DMS53 (cell line): ENCODE results near the gene CACNA1H.
"Not testable (repeated sequence)": the region's sequence is repeated elsewhere in the genome, so short reads cannot be mapped to it uniquely, and the experiment has no call there.

Experiments used
- DNase-seq: peaks from one replicate; lab custom pipeline; 2025; lab: John Stamatoyannopoulos, UW

Gene CACNA1H

GRCh38 chr16:1224558-1224957 lies 71.7 kb downstream of the CACNA1H start:
- no peak for DNase-seq

DNA sequence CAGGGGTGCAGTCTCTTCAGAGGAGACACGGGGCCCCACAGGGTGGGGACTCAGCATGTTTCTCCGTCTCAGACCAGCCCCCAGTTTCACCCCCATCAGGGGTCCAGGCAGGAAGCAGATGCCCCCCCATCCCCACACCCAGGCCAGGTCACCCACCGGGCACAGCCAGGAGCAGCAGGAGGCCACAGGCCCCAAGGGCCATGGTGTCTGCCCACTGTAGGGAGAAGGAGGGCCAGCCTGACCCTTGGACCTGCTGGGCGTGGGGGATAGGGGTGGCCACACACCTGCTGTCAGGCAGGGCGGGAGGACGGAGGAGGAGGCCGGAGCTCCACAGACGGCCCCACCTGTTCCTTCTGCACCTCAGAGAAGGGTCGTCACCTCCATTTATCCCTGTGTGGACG lies 72.1 kb downstream of the CACNA1H start, which contains the start of gene TPSG1:
TPSG1 (minus strand) TSS at position 218 of the 401 bp plus-strand sequence; CDS start at position 202, 16 bp downstream.
- DNase-seq: no peak

- DNase-seq: not testable (repeated sequence)
Observed at GRCh38 chr16:1225728-1226311, 72.9 kb downstream of the CACNA1H start.

DNA sequence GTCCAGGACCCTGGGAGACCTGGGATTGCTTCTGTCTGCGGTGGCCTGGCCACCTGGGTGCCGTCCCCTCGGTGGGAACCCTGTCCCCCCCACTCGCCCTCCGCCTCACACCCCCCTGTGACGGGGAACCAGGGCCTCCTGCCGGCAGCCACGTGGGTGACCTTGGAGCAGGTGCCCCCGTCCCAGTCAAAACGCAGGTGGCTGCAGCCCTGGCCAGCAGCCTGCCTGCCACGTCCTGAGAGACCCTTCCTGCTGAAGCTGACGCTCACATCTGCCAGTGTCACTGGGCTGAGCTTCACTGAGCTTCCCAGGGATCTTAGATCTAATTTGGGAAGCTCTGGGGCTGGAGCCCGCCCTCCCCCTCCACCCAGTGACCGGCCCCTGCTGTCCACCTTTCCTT lies 73.8 kb downstream of the CACNA1H start:
- not testable (repeated sequence) for DNase-seq

DNA sequence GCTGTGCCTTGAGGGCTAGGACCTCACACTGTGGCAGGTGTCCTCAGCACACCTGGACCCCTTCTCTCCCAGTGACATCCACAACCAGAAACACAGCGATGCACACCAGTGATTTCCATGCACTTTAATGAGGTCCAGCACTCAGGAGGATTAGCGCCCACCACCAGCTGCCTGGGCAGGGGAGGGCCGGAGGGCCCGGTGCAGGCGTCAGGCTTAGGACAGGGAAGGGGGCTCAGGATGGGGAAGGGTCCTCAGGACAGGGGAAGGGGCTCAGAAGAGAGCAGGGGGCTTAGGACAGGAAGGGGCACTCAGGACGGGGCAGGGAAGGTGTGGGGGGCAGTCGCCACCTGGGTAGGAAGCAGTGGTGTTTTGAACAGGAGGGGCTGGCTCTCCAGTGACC lies 75.3 kb downstream of the CACNA1H start:
- not testable (repeated sequence) for DNase-seq

GRCh38 chr16:1229476-1229875 lies 76.6 kb downstream of the CACNA1H start:
- not testable (repeated sequence) for DNase-seq

DNA sequence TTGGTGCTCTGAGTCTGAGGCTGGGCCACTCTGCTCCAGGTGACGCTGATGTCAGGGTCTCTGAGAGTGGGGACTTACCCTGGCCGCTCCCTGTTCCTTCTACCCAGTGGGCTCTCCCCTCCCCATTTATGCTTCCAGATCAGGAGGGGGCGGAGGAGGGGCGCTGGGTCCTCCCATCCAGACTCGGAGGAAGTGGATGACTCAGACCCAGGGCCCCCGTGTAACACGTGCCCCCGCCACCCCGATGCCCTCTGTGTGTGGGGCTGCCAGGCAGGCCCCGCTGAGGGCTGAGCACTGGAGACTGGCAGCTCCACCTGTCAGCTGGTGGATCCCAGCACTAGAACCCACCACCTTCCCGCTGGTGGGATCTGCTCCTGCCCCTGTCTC lies 77.2 kb downstream of the CACNA1H start, which contains the start of gene TPSB2:
TPSB2 (minus strand) TSS at position 101 of the 387 bp plus-strand sequence. CDS start 233 bp downstream, outside the sequence.
- not testable (repeated sequence) for DNase-seq

- not testable (repeated sequence) for DNase-seq
Observed at GRCh38 chr16:1230471-1231212, 77.7 kb downstream of the CACNA1H start.

GRCh38 chr16:1231301-1231700 lies 78.4 kb downstream of the CACNA1H start:
- not testable (repeated sequence) for DNase-seq

DNA sequence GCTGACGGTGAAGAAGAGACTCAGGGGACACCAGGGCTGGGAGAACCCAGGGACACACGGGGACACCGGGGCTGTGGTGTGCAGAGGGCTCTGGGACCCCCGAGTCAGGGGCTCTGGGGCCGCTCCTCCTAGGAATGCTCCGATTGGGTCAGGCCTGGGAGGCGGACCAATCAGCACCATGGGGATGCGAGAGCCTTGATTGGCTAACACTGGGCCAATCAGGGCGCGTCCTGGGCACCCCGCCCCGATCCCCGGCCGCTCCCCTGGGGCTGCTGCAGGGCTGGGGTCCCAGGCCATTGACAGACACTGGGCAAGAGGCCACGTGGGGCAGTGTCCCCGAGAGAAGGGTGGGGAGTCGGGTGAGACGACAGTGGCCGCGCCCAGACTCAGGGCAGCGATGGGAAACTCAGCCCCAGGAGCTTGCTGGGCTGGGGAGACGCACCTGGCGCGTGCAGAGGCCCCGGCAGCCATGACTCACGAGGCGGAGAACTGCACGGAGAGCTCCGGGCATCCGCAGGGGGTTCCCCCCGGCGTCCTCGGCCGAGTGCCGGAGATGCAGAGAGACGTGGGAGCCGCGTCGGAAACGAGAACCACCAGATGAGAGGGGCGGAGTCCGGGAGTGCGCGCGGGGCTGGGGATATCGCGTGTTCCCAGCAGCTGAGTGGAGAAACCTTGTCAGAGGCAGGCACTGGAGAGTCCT lies 79.3 kb downstream of the CACNA1H start:
- not testable (repeated sequence) for DNase-seq

DNA sequence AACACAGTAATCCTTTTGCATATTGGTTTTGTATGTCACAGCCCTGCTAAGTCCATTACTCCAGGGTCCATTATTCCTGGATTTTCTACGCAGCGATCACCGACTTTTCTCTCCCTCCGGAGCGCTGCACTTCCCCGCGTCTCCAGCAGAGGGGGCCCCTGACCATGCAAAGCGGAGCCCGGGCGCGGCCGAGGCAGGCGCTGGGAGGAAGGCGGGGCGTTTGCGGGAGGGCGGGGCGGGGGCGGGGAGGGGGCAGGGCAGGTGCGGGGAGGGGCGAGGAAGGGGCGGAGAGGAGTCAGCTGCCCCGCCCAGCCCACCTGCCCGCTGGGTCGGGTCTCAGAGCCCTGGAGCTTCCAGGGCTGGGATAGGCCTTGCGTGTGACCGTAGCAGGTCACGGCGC lies 83.8 kb downstream of the CACNA1H start:
- not testable (repeated sequence) for DNase-seq

GRCh38 chr16:1237990-1238389 lies 85.1 kb downstream of the CACNA1H start:
- no peak for DNase-seq

DNA sequence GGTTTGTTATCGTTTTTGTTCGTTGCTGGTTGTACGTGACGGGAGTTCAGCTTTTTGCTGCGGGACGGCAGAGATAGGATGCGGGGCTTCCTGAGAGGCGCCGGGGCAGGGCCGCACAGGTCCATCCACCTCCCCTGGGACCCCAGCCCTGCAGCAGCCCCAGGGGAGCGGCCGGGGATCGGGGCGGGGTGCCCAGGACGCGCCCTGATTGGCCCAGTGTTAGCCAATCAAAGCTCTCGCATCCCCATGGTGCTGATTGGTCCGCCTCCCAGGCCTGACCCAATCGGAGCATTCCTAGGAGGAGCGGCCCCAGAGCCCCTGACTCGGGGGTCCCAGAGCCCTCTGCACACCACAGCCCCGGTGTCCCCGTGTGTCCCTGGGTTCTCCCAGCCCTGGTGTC lies 86.0 kb downstream of the CACNA1H start:
- DNase-seq: not testable (repeated sequence)

DNA sequence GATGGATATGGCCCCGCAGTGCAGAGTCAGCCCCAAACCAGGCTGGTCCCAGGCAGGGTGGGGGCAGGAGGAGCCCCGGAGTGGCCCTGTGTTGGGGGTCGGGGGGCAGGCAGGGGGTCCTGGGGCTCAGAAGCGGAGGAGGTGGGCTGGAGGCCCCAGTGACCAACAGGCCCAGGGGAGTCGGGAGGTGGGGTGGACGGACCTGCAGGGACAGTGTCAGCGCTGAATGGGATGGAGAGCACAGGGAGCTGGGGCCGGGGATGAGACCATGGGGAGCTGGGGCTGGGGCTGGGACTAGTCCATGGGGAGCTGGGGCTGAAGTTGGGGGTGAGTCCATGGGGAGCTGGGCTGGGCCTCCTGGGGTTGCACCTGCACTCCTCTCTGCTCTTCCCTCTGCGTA lies 86.7 kb downstream of the CACNA1H start:
- not testable (repeated sequence) for DNase-seq

GRCh38 chr16:1240436-1240835 lies 87.5 kb downstream of the CACNA1H start, which contains the start of gene TPSAB1:
TSS of gene TPSAB1 (plus strand) at chr16:1240705. CDS start at chr16:1240939, 234 bp downstream.
- not testable (repeated sequence) for DNase-seq

GRCh38 chr16:1241081-1241480 lies 88.2 kb downstream of the CACNA1H start:
- not testable (repeated sequence) for DNase-seq

- DNase-seq: not testable (repeated sequence)
Observed at GRCh38 chr16:1243363-1243762, 90.5 kb downstream of the CACNA1H start.

- DNase-seq: not testable (repeated sequence)
Observed at GRCh38 chr16:1243907-1244850, 91.3 kb downstream of the CACNA1H start.

GRCh38 chr16:1244881-1245280 lies 92.0 kb downstream of the CACNA1H start:
- no peak for DNase-seq

GRCh38 chr16:1245452-1246020 lies 92.6 kb downstream of the CACNA1H start:
- DNase-seq: no peak
